ENCODE results near the gene CSGALNACT2.
A peak's percentile ranks its signal among the peaks of the same experiment; 100 is the strongest.
"Not testable (repeated sequence)": the region's sequence is repeated elsewhere in the genome, so short reads cannot be mapped to it uniquely, and the experiment has no call there.

CSGALNACT2 gene, protein sequence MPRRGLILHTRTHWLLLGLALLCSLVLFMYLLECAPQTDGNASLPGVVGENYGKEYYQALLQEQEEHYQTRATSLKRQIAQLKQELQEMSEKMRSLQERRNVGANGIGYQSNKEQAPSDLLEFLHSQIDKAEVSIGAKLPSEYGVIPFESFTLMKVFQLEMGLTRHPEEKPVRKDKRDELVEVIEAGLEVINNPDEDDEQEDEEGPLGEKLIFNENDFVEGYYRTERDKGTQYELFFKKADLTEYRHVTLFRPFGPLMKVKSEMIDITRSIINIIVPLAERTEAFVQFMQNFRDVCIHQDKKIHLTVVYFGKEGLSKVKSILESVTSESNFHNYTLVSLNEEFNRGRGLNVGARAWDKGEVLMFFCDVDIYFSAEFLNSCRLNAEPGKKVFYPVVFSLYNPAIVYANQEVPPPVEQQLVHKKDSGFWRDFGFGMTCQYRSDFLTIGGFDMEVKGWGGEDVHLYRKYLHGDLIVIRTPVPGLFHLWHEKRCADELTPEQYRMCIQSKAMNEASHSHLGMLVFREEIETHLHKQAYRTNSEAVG

GRCh38 chr10:43138021-43138756, at the start of gene CSGALNACT2:
Gene CSGALNACT2 (plus strand): TSS chr10:43138445. CDS start chr10:43155150, 16,705 bp downstream.
- no peak for DNase-seq (ENCODE audit: low read depth, low spot score)

DNA sequence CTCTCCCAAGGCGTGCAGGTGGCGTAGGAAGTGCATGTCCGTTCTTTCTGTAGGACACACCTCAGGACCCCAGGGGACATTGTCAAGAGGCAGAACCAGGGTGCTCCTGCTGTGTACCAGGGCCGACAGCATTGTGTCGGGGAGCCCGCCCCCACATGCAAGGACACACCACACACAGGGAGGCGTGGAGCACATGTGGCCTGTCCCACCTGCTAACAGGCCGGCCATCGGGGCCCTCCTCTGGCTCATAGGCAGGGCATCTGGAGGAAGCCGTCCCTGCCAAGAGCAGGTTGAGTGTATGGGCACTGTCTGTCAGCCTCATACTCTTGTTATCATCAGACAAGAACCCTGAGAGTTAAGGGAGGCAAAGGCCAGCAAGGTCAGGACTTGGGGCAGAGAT, 48.7 kb upstream of the CSGALNACT2 start:
- DNase-seq (ENCODE audit: low read depth, low spot score) = no peak

GRCh38 chr10:43090188-43090587, 48.1 kb upstream of the CSGALNACT2 start:
- DNase-seq (ENCODE audit: low read depth, low spot score) = no peak

- no peak for DNase-seq (ENCODE audit: low read depth, low spot score)
Observed at GRCh38 chr10:43090664-43091063, 47.6 kb upstream of the CSGALNACT2 start.

- no peak for DNase-seq (ENCODE audit: low read depth, low spot score)
Observed at GRCh38 chr10:43091846-43092245, 46.4 kb upstream of the CSGALNACT2 start.

DNA sequence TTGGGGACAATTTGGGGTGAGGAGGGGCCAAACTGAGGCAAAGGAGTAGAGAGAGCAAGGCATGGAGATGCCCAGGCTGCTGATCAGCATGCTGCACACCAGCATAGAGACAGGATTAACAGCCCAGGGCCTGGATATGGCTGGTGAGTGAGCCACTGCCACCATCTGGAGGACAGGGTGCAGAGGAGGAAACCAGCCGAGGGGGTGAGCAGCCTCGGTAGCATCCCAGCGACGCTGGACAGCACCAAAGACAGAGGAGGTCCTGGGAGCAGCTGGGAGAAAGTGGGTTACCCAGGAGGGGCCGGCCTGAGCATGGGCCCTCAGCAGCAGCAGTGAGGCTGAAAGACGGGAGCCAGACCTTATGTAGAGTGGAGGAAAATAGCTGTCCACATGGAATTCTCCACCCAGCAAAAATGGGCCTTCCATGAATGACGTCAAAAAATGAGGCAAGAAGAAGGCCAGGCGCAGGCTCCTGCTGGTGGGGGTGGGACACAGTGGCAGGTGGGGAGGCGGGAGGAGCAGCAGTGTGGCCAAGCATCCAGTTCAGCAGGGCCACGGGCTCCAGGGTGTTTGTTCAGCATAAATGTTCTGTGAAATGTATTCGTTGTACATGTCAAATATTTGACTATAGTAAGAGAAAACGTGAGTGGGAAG, 44.7 kb upstream of the CSGALNACT2 start:
- DNase-seq (ENCODE audit: low read depth, low spot score) = no peak

- DNase-seq (ENCODE audit: low read depth, low spot score) = no peak
Observed at GRCh38 chr10:43094085-43094484, 44.2 kb upstream of the CSGALNACT2 start.

DNA sequence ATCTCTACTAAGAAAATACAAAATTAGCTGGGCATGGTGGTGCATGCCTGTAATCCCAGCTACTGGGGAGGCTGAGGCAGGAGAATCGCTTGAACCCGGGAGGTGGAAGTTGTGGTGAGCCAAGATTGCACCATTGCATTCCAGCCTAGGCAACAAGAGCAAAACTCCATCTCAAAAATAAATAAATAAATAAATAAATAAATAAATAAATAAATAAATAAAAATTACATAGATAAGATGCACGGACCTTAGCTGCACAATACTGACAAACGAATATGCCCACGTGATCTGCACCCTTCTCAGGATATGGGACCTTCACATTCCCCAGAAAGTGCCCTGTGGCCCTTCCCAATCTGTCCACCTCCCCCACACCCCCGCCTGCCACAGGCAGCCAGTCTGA, 38.9 kb upstream of the CSGALNACT2 start:
- not testable (repeated sequence) for DNase-seq (ENCODE audit: low read depth, low spot score)

DNA sequence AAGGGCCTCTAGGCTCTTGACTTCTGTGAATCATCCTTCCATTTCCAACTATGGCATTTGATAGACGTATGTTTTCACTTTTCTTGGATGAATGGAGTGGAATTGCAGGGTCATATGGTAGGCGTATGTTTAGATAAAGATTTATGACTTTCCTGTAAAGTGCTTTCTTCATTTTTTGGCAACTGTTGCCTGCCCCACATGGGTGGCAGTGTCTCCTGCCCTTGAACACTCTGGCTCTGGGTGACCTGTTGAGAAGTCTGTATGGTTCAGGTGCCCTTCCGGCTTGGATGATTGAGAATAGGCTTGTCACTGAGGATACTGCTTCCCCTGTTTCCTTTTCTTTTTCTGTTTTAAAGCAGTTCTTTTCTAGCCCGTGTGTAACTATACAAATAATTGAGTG, 38.3 kb upstream of the CSGALNACT2 start:
- no peak for DNase-seq (ENCODE audit: low read depth, low spot score)

DNA sequence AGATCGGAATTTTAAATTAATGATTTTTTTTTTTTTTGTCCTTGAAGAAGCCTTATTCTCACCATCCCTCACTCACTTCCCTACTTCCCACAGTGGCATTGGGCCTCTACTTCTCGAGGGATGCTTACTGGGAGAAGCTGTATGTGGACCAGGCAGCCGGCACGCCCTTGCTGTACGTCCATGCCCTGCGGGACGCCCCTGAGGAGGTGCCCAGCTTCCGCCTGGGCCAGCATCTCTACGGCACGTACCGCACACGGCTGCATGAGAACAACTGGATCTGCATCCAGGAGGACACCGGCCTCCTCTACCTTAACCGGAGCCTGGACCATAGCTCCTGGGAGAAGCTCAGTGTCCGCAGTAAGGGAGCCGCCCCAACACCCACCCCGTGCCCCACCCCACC, 37.9 kb upstream of the CSGALNACT2 start:
- no peak for DNase-seq (ENCODE audit: low read depth, low spot score)

DNA sequence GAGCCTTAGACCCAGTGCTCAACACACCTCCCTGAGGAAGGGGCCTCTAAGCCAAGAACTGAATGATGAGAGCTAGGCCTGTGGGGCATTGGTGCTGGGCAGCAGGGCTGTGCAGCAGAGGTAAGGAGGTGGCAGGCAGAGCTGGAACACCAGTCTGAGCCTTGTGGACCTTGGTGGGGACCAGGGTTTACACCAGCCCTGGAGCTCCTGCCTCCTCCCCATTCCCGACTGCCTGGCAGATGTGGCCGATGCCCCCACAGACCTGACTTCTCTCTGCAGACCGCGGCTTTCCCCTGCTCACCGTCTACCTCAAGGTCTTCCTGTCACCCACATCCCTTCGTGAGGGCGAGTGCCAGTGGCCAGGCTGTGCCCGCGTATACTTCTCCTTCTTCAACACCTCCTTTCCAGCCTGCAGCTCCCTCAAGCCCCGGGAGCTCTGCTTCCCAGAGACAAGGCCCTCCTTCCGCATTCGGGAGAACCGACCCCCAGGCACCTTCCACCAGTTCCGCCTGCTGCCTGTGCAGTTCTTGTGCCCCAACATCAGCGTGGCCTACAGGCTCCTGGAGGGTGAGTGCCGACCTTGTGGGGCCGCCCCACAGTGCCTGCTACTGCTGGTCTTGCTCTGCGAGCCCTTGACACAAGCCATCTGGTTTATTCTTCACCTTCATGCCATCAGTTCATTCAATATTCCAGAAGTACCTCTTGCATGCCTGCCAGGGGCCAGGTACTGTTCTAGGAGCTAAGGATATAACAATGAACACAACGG, 36.0 kb upstream of the CSGALNACT2 start:
- no peak for DNase-seq (ENCODE audit: low read depth, low spot score)

- peak; percentile 41 for DNase-seq (ENCODE audit: low read depth, low spot score)
Observed at GRCh38 chr10:43105102-43105955, 32.9 kb upstream of the CSGALNACT2 start.

GRCh38 chr10:43105956-43106229, 32.4 kb upstream of the CSGALNACT2 start:
- no peak for DNase-seq (ENCODE audit: low read depth, low spot score)

GRCh38 chr10:43106256-43107091, 31.8 kb upstream of the CSGALNACT2 start:
- no peak for DNase-seq (ENCODE audit: low read depth, low spot score)

DNA sequence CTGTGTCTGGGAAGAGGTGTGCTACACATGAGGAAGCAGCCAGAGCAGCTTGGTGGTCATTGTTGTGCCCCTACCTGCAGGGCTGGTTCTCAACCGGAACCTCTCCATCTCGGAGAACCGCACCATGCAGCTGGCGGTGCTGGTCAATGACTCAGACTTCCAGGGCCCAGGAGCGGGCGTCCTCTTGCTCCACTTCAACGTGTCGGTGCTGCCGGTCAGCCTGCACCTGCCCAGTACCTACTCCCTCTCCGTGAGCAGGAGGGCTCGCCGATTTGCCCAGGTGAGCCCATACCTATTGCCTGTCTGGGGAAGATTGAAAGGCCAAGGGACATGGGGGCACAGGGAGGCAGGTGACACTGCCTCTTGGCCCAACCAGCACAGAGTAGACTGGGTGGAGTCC, 29.3 kb upstream of the CSGALNACT2 start:
- DNase-seq (ENCODE audit: low read depth, low spot score) = no peak

DNA sequence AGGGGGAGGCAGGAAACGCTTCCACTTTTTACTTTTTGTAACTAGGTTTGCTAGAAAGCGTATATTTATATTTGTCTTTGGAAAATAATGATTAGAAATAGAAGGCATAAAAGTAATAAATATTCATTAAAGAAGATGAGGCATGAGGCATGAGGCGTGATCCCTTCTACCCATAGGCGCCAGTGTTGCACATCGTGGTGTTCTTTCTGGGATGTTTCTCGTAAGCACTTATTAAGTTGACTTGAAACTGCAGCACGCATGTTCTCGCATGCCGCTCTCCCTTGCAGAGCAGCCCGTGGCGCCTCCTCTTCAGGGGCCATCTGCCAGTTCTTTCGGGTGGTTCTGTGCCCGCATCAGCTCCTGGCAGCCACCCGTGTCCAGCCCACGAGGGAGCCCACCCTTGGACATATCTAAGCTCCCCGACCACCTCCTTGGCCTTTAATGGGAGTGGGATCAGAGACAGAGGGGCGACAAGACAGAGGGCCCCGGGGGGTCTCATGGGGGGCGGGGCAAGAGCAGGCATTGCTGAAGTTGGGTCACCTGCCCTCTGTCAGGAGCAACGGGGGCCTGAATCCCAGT, 28.5 kb upstream of the CSGALNACT2 start:
- DNase-seq (ENCODE audit: low read depth, low spot score) = no peak

GRCh38 chr10:43110338-43111071, 27.7 kb upstream of the CSGALNACT2 start:
- no peak for DNase-seq (ENCODE audit: low read depth, low spot score)

DNA sequence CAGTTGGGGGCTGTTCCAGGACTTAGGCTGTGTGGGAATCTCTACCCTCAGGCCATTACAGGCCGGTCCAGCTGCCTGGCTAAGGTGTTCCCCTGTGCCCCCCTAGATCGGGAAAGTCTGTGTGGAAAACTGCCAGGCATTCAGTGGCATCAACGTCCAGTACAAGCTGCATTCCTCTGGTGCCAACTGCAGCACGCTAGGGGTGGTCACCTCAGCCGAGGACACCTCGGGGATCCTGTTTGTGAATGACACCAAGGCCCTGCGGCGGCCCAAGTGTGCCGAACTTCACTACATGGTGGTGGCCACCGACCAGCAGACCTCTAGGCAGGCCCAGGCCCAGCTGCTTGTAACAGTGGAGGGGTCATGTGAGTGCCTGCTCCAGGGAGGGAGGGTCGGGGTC, 27.1 kb upstream of the CSGALNACT2 start:
- no peak for DNase-seq (ENCODE audit: low read depth, low spot score)
